ENCODE data around the gene RPL36AL. TPM values are rescaled to one million over a fixed set of nuclear protein-coding genes. Genes with fewer than 3 reads are reported as not detected.
"Not testable (repeated sequence)": the region's sequence is repeated elsewhere in the genome, so short reads cannot be mapped to it uniquely, and the experiment has no call there.

The RPL36AL gene
- total RNA-seq, result 100 to 1,000 TPM; 120 to 180 TPM

GRCh38 chr14:49620182-49621113 lies at the start of gene RPL36AL, which contains the start of gene MGAT2:
TSS of gene RPL36AL (minus strand) at chr14:49620626. CDS start at chr14:49619104, 1,522 bp downstream.
TSS of gene MGAT2 (plus strand) at chr14:49620799. CDS start at chr14:49621269, 470 bp downstream.
- Histone ChIP-seq H3K36me3 (peaks cover 4% of the 10 kb centered on the region), H3K4me3 (peak within 1 kb of the TSS; percentile 95), H3K9me3 (no peaks in the 10 kb centered on the region), H3K27ac (peak within 1 kb of the TSS; percentile 96 to 98), H3K27me3 (replicated peaks; ENCODE audit: insufficient read depth) (no peaks in the 10 kb centered on the region), H3K4me1 (ENCODE audit: control insufficient read depth in 1 of 2, low read depth in 2 of 2) (peaks cover 31 to 50% of the 10 kb centered on the region in 2 donors)
- ATAC-seq (ENCODE audit: insufficient number of reproducible peaks, low FRiP score, low read depth), result peak; percentile 94
- DNase-seq (ENCODE audit: low spot score), result peak; percentile 87
- TF ChIP-seq CTCF (IDR thresholded peaks at IDR 0.05), result peak; percentile 33

- no peaks in the 10 kb centered on the region for H3K36me3 ChIP-seq
- no peak overlapping the region for H3K4me3 ChIP-seq
- H3K27ac ChIP-seq, result no peak overlapping the region
- H3K27me3 ChIP-seq (replicated peaks; ENCODE audit: insufficient read depth), result no peaks in the 10 kb centered on the region
- H3K9me3 ChIP-seq, result no peaks in the 10 kb centered on the region
- H3K4me1 ChIP-seq (ENCODE audit: control insufficient read depth in 1 of 2, low read depth in 2 of 2), result no peaks in the 10 kb centered on the region
- ATAC-seq (ENCODE audit: insufficient number of reproducible peaks, low FRiP score, low read depth), result no peak
- no peak for DNase-seq (ENCODE audit: low spot score)
- TF ChIP-seq CTCF (IDR thresholded peaks at IDR 0.05), result no peak
Observed at GRCh38 chr14:49659526-49660455, 39.4 kb upstream of the RPL36AL start.

- ATAC-seq (ENCODE audit: insufficient number of reproducible peaks, low FRiP score, low read depth); H3K27ac ChIP-seq; DNase-seq (ENCODE audit: low spot score): not testable (repeated sequence)
Observed at GRCh38 chr14:49657500-49657899, 37.1 kb upstream of the RPL36AL start.

GRCh38 chr14:49654511-49654910 lies 34.1 kb upstream of the RPL36AL start:
- TF ChIP-seq CTCF (IDR thresholded peaks at IDR 0.05), result no peak
- H3K27ac ChIP-seq, result no peak overlapping the region
- no peaks in the 10 kb centered on the region for H3K9me3 ChIP-seq
- ATAC-seq (ENCODE audit: insufficient number of reproducible peaks, low FRiP score, low read depth) (no peak), DNase-seq (ENCODE audit: low spot score) (no peak)
- H3K27me3 ChIP-seq (replicated peaks; ENCODE audit: insufficient read depth), result no peaks in the 10 kb centered on the region
- H3K4me1 ChIP-seq (ENCODE audit: control insufficient read depth in 1 of 2, low read depth in 2 of 2), result no peaks in the 10 kb centered on the region
- H3K36me3 ChIP-seq, result no peaks in the 10 kb centered on the region
- no peak overlapping the region for H3K4me3 ChIP-seq

More at GRCh38 chr14:49657500-49657899, 37.1 kb upstream of the RPL36AL start:
- H3K4me3 ChIP-seq; H3K9me3 ChIP-seq; H3K4me1 ChIP-seq (ENCODE audit: control insufficient read depth in 1 of 2, low read depth in 2 of 2); H3K27me3 ChIP-seq (replicated peaks; ENCODE audit: insufficient read depth); H3K36me3 ChIP-seq: not testable (repeated sequence)

GRCh38 chr14:49653508-49653907 lies 33.1 kb upstream of the RPL36AL start:
- Histone ChIP-seq H3K27ac (no peak overlapping the region), H3K27me3 (replicated peaks; ENCODE audit: insufficient read depth) (no peaks in the 10 kb centered on the region), H3K4me3 (no peak overlapping the region), H3K9me3 (no peaks in the 10 kb centered on the region), H3K4me1 (ENCODE audit: control insufficient read depth in 1 of 2, low read depth in 2 of 2) (no peaks in the 10 kb centered on the region), H3K36me3 (no peaks in the 10 kb centered on the region)
- DNase-seq (ENCODE audit: low spot score), result no peak
- no peak for ATAC-seq (ENCODE audit: insufficient number of reproducible peaks, low FRiP score, low read depth)
- no peak for TF ChIP-seq CTCF (IDR thresholded peaks at IDR 0.05)
